ENCODE data around the gene PRKAG3.

Gene PRKAG3

GRCh38 chr2:218786133-218786532 lies 45.5 kb downstream of the PRKAG3 start:
- no peak overlapping the region for H3K4me3 ChIP-seq (ENCODE audit: low read depth, low read length)
- no peak for TF ChIP-seq CTCF (IDR thresholded peaks at IDR 0.05; ENCODE audit: control insufficient read depth, extremely low read depth, insufficient read depth)
- no peak for DNase-seq (ENCODE audit: low read depth)

GRCh38 chr2:218785103-218785502 lies 46.5 kb downstream of the PRKAG3 start:
- no peak overlapping the region for H3K4me3 ChIP-seq (ENCODE audit: low read depth, low read length)
- DNase-seq (ENCODE audit: low read depth) = no peak
- no peak for TF ChIP-seq CTCF (IDR thresholded peaks at IDR 0.05; ENCODE audit: control insufficient read depth, extremely low read depth, insufficient read depth)

GRCh38 chr2:218783688-218784087 lies 47.9 kb downstream of the PRKAG3 start:
- no peak for DNase-seq (ENCODE audit: low read depth)
- H3K4me3 ChIP-seq (ENCODE audit: low read depth, low read length) = no peak overlapping the region
- TF ChIP-seq CTCF (IDR thresholded peaks at IDR 0.05; ENCODE audit: control insufficient read depth, extremely low read depth, insufficient read depth) = no peak

GRCh38 chr2:218782528-218782844 lies 49.1 kb downstream of the PRKAG3 start:
- no peak for DNase-seq (ENCODE audit: low read depth)
- TF ChIP-seq CTCF (IDR thresholded peaks at IDR 0.05; ENCODE audit: control insufficient read depth, extremely low read depth, insufficient read depth) = no peak
- no peak overlapping the region for H3K4me3 ChIP-seq (ENCODE audit: low read depth, low read length)

- DNase-seq (ENCODE audit: low read depth) = no peak
- no peak for TF ChIP-seq CTCF (IDR thresholded peaks at IDR 0.05; ENCODE audit: control insufficient read depth, extremely low read depth, insufficient read depth)
- no peak within 1 kb of the TSS for H3K4me3 ChIP-seq (ENCODE audit: low read depth, low read length)
Measured at GRCh38 chr2:218781691-218782527, 49.7 kb downstream of the PRKAG3 start, which contains the start of gene CYP27A1. CYP27A1 (plus strand) TSS chr2:218782147; CDS start chr2:218782183, 36 bp downstream.

GRCh38 chr2:218780851-218781690 lies 50.5 kb downstream of the PRKAG3 start:
- no peak overlapping the region for H3K4me3 ChIP-seq (ENCODE audit: low read depth, low read length)
- no peak for TF ChIP-seq CTCF (IDR thresholded peaks at IDR 0.05; ENCODE audit: control insufficient read depth, extremely low read depth, insufficient read depth)
- DNase-seq (ENCODE audit: low read depth) = no peak
